CD4-positive, alpha-beta T cell treated with Interleukin-17A for 1 hour (primary cell): ENCODE measurements around the gene CIART.
"Not testable (repeated sequence)": the region's sequence is repeated elsewhere in the genome, so short reads cannot be mapped to it uniquely, and the experiment has no call there.

ENCODE experiments used
- DNase-seq: peaks from one replicate; pipeline ENCODE4 v3.0.0-alpha.2; 2020

The CIART gene

DNA sequence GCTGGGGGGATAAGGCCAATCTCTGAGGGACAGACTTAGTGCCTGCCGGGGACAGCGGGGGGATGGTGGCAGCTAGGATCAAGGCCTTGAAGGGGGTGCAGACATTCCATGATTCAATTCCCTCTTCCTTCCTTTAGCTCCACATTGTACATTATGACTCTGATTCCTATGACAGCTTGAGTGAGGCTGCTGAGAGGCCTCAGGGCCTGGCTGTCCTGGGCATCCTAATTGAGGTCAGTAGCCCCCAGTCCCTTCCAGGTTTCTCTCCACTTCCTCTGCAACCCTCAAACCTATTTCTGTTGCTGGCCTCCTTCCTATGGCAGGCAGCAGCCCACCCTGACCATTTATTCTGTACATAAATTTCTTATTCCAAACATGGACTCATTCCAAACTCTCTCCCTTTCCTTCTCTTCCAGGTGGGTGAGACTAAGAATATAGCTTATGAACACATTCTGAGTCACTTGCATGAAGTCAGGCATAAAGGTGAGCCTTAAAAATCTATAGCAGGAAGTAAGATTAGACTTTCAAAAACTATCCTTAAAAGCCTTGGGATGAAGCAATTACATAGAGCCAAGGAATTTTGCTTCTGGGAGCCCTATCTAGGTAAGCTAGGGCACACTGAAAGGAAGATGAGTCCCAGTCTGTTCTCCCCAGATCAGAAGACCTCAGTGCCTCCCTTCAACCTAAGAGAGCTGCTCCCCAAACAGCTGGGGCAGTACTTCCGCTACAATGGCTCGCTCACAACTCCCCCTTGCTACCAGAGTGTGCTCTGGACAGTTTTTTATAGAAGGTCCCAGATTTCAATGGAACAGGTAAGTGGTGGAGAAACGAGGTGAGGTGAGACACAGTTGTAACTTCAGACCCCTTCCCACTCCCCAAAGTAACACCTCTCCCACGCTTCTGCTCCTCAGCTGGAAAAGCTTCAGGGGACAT, 19.7 kb upstream of the CIART start:
- DNase-seq = no peak

DNA sequence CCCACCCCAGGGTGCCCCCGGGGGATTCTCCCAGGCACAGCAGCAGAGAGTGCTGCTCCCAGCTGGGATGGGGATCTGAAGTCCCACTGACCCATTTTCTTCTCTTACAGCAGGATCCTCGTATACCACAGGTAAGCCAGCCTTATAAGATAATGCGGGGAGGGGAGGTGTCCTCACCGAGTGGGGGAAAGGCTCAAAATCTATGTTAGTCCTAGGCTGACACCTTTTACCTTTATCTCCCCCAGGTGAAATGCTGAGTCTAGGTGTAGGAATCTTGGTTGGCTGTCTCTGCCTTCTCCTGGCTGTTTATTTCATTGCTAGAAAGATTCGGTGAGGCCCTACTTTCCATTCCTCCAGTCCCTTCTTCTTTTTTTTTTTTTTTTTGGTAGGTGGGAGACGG, 18.8 kb upstream of the CIART start:
- no peak for DNase-seq

DNA sequence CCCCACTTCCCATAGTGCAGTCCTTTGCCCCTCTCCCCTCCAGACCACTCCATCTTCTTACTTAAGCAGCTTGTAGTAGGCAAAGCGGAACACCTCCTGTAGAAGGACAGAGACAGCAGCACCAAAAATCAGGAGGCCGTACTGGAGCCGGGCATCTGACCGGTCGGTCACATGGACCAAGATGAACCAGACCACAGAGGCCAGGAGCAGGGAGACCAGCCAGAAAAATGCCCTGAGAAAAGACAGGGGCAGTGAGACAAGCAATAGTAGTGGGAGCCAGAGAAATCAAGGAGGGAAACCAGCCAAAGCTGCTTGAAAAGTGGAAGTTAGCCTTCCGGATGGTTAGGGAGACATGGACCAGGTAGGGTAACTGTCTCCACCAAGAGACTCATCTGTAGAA, 14.5 kb upstream of the CIART start:
- DNase-seq = no peak

DNA sequence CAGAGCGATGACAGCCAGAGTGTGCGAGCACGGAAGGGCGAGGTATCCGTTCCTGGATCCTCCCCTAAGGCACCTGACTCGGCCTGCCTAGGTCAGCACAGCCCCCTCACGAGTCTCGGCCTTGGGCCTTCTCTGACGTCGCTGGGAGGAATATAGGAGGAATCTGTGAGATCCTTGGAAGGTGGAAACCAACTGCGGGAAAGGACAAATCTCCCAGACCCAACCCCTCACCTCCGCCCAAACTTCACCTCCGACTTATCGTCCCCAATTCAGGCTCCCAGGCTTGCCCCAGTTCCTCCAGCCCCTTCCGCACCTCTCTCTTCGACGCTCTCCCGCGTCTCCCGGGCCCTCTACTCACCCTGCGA, 14.0 kb upstream of the CIART start:
- DNase-seq = peak; percentile 70

DNA sequence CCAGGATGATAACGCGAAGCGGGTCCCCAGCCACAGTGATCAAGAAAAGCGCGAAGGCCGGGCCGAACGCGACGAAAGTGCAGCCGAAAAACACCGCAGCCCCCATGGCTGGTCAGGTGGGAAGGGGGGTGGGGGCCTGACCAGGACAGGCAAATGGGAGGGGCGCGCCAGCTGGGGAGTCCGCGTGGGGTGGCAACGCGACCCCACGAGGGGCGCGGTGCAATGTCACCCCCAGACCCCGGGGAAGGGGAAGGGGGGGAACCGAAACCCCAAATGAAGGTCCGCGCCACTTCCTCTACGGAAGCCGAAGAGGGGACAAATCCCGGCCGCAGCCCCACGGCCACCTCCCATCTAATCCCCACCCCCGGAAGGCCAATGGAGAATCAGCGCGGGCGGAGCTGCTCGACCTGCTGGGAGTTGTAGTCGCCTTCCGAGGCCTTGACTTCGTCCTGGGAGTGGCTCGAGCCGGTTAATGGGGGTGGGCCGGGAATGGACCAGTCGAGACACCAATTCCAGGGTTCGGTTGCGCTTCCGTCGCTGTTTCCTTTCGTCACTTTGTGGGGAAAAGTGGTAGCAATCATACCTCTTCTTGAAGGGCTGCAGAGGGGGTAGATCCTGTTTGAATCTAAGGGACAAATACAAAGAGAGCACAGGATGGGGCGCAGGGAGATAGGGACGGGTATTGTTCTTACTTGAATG, 13.5 kb upstream of the CIART start, which contains the start of gene APH1A:
APH1A (minus strand) TSS at position 312 of the 699 bp plus-strand sequence; CDS start at position 106, 206 bp downstream.
- DNase-seq = peak; percentile 96

DNA sequence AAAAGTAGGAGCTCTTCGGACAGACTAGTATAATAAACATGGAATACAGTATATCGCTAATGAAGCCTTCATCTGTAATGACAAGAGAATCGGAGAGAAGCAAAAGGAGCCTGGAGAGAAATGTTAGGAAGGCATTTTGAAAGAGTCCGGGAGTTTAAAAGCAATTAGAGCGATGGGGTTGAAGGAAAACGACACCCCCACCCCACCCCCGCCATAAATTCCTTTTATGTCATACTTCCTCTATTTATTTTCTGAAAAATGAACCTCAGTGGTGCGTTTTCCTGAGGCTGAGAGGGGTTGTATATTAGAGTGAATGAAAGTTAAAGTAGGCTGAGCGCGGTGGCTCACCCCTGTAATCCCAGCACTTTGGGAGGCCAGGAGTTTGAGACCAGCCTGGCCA, 12.9 kb upstream of the CIART start:
- DNase-seq = no peak

DNA sequence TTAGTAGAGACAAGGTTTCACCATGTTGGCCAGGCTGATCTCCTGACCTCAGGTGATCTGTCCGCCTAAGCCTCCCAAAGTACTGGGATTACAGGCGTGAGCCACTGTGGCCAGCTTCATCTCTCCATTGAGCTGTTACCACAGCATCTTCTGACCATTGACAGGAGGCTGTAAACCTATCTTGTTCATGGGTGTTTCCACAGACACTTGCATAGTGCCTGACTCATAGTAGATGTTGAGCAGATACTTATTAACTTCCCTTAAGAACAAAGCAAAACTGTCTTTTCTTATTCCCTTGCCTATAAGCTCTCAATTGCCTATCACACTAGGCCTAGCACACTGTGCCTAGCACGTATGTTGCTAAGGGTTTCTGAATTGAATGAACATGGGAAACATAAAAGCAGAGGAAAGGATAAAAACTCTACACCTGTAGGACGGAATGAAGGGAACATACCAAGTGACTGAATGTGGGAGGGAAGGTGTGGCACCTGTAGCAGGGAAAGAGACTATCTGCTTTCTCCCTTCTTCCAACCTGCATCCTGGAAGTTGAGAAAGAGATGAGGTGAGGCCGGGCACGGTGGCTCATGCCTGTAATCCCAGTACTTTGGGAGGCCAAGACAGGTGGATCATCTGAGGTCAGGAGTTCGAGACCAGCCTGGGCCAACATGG, 10.9 kb upstream of the CIART start:
- DNase-seq = no peak

DNA sequence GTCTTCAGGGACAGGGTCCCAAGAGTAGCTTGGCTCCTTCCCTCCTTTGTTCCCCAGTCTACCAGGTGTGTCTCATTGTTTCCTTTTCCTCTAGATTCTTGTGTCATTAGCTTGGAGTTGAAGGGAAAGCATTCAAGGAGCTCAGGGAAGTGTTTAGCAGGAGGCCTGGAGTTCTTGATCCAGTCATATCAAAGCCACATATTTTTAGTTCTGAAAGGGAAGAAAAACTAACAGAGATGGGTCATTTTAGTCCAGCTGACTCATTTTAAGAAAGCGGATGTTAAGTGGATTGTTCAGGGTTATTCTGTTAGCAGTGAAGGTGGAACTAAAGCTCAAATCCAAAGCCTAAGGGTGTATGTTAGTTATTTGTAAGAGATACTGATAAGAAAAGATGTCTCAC, 9.0 kb upstream of the CIART start:
- DNase-seq = no peak

DNA sequence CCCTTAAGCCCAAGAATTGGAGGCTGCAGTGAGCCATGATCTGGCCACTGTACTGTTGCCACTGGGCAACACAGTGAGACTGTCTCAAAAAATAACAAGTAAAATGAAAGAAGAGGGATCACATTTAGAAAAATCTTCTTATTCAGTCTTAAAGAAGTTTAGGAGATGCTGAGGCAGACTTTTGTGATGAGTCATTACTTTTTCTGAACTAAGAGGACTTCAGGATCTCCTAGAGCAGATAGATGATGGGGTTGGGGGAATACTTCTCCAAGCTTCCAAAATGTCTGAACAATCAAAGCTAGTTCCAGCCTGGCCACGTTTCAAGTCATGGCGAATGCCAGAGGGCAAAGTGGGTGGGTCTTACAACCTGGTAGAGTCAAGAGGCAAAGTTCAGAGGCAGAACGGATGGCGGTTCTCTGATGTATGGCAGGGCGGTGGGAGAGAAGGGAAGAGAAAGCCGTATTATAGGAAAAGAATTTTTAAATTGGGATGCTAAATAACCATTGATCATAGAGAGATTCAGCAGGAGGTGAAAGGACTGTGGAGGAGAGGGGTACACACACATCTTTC, 2.1 kb upstream of the CIART start:
- no peak for DNase-seq

DNA sequence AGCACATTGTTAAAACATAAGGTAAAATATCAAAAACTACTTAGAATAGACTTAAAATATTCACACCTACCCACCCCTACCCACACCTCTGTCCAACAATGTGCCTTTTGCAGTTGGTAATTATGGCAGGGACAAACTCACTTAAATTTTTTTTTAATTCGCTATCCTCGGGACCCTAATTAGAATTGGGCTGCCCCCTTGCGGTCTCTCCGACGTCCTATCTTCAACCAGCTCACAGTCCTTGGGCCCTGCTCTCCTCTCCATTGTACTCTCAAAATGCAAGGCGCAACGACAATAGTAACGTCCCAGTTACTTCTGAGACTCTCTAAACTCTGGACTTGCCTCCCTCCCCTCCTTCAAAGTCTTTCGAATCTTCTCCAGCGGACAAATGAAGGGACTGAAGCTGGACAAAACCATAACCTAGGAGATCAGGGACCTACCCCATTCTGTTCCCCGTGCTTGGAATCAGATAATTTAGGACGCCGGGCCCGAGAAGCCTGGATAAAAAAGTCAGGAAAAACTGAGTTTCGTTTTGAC, 1.1 kb upstream of the CIART start:
- peak; percentile 75 for DNase-seq

DNA sequence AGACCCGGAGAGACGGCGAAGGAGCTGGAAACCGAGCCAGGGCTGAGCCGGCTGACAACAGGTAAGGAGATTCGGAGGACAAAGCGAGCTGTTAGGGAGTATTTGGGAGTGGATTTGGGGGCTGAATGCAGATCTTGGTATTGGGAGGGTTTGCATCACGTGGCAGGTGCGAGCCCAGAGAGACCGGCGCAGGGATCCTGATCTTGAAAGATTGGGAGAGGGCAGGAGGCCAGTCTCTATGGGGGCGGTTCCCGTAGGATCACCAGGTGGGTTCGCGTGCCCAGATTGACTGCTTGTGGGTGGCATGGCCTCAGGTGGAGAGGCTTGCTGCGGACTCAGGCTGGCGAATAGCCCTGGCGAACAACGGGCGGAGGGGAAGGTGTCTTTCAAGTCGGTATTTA, 204 bp downstream of the CIART start:
- no peak for DNase-seq

DNA sequence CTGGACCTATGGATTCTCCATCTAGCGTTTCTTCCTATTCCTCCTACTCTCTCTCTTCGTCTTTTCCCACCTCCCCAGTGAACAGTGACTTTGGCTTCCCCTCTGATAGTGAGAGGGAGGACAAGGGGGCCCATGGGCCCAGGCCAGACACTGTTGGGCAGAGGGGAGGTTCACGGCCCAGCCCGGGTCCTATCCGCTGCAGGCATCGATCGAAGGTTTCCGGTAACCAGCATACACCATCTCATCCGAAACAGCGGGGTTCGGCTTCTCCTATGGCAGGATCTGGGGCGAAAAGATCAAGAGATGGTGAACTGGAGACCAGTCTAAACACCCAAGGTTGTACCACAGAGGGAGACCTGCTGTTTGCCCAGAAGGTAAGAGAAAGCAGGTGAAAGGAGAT, 906 bp downstream of the CIART start:
- no peak for DNase-seq

DNA sequence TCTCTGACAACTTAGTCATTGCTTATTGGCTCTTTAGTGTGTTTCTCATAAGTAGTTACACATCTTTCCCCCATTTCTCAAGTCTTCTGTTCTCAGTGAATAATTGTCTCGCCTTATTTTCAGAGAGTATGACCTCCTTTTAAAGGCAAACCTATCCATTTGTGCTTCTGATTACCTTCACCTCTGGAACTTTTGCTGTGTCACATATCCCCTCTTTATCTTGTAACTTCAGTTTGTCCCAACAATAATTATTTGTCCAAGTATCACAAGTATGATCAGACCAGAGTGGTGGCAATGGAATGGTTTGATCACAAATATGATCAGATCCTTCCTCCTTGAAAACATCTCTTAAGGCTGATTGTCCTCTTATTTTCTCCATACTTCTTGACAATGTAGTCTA, 6.0 kb downstream of the CIART start:
- DNase-seq = no peak

DNA sequence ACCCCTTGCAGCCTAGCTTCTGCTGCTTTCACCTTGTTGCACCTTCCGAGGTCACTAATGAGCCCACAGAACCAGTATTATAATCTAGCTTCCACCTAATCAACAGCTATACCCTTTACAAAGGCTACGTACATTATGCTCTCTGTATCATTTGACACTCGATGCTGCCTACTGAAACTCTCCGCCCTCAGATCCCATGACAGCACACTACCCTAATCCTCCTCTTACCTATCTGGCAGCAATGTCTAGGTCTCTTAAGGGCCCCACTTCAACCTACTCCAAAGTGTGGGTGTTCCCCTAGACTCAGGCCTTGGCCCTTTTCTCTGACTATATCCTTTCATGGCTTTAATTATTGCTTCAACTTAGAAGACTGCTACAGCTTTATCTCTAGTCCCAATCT, 6.5 kb downstream of the CIART start:
- DNase-seq = no peak

DNA sequence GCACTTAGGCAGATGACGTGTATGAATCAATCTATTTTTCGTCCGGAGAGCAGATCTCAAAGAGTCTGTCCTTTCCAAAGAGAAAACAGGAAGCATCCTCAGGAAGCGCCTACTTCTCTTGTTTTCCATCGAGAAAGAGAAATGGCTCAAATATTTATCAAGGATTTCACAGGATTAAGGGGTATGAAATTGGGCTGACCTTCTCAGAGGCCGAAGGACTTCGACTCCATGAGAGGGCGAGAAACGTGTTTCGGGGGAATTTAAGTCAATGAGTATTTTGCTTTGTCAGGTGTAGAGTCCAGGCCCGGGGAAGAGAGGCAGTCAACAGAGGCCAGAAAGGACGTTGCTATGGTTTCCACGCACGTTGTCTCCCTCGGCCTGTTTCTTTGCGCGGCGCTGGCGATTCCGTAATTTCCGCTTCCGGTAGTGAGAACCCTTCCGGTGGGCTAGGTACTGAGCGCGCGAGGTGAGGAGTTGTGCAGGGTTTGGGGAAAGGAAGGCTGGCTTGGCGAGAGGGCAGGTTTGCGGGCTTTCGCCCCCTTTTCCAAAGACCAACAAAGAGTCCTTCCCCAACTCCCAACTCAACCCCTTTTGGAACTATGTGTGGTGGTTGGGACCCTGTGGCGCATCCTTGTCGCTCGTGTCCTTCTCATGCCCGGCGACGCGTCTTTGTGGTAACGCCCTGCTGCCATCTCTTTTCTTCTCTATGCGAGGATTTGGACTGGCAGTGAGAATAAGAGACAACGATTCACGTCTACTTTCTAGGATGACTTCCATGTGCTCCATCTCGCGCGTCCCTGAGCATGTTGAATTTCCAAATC, 11.3 kb downstream of the CIART start, which contains the start of gene MRPS21:
MRPS21 (plus strand) TSS at position 429 of the 821 bp plus-strand sequence. CDS start 506 bp downstream, outside the sequence.
- DNase-seq = peak; percentile 94

DNA sequence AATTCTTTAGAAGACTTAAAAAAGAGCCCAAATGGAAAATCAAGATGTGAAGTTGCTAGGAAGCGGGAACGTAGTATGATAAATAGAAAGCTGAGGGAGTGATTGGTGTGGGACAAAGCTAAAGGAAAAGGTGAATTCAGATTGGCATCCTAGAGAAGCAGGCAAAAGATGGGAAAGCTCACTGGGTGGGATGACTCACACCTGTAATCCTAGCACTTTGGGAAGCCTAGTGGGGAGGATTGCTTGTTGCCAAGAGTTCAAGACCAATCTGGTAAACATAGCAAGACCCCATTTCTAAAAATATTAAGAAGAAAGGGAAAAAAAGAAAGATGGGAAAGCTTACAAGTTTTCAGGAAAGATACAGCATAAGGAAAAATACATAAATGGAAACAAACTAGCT, 13.1 kb downstream of the CIART start:
- DNase-seq = no peak

DNA sequence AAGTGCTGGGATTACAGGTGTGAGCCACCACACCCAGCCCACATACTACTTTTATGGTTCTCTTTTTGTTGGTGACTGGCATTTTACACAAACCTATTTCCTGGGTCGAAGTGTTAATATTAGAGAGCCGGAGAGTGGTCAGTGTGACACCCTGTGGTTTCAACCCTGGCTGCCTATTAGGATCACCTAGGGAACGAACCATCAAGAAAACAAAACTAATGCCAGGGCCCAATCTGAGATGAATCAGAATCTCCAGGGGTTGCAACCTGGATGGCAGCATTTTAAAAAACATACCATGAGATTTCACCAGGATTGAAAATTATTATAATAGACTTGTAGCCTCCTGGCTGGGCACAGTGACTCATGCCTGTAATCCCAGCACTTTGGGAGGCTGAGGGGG, 17.4 kb downstream of the CIART start:
- no peak for DNase-seq

DNA sequence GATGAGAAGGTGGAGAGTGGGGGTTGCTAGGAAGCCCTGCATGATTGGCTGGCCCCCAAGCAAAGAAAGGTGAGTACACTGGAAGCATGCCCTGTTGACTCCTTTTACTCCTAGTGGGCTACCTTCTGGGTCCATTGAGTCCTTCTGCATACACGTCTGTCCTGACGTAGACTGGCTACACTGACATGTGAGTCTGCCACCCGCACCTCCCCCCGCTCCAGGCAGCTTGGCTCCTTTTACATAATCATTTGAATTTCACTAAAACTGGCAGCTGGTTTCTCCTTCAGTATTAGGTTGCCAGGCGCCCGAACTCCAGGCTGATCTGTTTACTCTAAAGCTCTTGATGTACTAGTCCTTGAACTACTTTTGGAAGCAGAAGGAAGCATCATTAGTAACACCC, 20.0 kb downstream of the CIART start:
- DNase-seq = no peak

DNA sequence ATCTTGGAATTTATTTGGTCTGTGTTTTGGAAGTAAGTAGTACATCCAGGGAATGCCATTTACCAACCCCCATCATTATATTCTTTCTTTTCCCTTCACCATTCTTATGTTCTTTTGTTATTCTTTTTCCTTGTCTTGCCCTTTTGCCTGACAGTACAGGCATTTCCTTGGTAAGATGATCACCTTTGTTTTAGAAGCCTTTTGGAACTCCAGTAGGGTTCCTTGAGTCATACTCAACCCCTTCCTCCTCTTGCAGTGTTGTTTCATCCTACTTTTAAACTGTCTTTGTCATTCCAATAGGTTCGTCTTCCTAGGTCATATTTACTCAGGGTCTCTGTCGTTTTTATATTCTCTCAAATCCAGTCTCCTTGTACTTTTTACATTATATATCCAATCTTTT, 20.5 kb downstream of the CIART start:
- DNase-seq = no peak

DNA sequence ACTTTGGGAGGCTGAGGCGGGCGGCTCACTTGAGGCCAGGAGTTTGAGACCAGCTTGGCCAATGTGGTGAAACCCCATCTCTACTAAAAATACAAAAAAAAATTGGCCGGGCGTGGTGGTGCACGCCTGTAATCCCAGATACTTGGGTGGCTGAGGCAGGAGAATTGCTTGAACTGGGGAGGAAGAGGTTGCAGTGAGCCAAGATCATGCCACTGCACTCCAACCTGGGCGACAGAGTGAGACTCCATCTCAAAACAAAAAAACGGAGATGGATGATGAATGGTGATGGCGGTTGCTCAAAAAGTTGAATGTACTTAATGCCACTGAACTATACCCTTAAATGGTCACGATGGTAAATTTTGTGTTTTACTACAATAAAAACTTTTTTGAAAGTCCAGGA, 26.2 kb downstream of the CIART start:
- not testable (repeated sequence) for DNase-seq

DNA sequence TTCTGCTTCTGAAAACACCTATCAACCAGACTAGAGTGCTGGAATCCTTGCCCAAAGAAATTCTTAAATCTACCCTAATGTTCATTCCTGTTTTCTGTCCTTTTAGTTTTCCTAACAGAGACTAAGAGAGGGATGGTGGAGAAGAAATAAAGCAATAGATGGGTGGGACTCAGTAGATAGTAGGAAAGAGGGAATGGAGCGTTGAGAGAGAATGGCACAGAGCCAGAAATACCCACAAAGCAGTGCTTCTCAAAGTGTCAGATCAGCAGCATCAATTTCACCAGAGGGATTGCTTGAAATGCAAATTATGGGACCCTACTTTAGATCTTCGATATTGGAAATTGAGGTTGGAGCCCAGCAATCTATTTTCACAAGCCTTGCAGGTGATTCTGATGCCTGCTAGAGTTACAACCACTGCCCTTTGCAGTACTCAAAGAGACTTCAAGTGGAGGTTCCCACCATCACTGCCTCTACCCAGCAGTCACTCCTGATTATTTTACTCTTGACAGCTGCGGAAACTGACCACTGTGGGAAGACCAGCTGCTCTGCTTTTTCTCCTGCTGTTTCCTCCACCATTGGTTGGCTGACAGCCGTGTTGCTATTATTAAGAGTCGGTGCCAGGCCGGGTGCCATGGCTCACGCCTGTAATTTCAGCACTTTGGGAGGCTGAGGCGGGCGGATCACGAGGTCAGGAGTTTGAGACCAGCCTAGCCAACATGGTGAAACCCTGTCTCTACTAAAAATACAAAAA, 27.6 kb downstream of the CIART start:
- no peak for DNase-seq
